GM18502 (cell line): ENCODE results near the gene TPM2.
"Not testable (repeated sequence)": the region's sequence is repeated elsewhere in the genome, so short reads cannot be mapped to it uniquely, and the experiment has no call there.

Experiments used
- ATAC-seq: cut with Tn5 transposase; IDR thresholded peaks from one replicate; pipeline ENCODE4 v1.9.1; 2021; ENCODE audit warnings: mild to moderate bottlenecking; ENCODE audit not compliant: unreplicated experiment, poor library complexity

The TPM2 gene

GRCh38 chr9:35658137-35658967 is 31.4 kb downstream of the TPM2 start, which contains the start of gene CCDC107:
CCDC107 (plus strand) TSS chr9:35658292; CDS start chr9:35658380, 88 bp downstream.
- peak; percentile 67 for ATAC-seq

- ATAC-seq = peak; percentile 84
Measured at GRCh38 chr9:35657546-35658136, 32.1 kb downstream of the TPM2 start, which contains the start of gene RMRP. RMRP (minus strand) TSS chr9:35658019.

- ATAC-seq = no peak
Measured at GRCh38 chr9:35656831-35657545, 32.7 kb downstream of the TPM2 start.

GRCh38 chr9:35656348-35656747 is 33.4 kb downstream of the TPM2 start:
- ATAC-seq = no peak

GRCh38 chr9:35653611-35654010 is 36.1 kb downstream of the TPM2 start:
- no peak for ATAC-seq

DNA sequence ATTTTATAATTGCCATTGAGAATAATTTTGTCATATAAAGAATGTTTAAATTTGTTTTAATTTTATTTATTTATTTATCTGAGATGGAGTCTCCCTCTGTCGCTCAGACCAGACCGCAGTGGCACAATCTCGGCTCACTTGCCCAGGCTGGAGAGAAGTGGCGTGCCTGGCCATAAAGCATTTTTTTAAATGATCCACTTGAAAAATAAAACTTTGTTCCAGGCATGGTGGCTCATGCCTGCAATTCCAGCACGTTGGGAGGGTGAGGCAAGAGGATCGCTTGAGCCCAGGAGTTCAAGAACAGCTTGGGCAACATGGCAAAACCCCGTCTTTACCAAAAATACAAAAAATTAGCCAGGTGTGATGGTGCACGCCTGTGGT is 36.9 kb downstream of the TPM2 start:
- ATAC-seq = no peak

DNA sequence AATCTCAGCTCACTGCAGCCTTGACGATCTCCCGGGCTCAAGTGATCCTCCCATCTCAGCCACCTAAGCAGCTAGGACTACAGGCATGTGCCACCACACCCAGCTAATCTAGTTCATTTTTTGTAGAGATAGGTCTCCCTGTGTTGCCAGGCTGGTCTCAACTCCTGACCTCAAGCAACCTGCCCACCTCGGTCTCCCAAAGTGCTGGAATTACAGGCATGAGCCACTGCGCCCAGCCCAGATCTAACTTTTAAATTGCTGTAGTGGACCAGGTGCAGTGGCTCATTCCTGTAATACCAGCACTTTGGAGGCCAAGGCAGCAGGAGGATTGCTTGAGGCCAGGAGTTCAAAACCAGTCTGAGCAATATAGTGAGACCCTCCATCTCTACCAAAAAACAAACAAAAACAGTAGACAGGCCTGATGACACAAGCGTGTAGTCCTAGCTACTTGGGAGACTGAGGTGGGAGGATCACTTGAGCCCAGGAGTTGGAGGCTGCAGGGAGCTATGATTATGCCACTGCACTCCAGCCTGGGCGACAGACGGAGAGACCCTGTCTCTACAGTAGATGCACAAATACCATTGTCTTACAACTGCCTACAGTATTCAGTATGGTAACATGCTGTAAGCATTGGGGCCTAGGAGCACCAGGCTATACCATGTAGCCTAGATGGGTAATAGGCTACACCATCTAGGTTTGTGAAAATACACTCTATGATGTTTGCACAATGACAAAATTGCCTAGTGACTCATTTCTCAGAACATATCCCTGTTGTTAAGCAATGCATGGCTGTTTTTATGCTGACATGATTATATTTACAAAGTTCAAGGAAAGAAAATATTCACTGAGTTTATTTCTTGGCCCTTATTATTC is 37.5 kb downstream of the TPM2 start:
- ATAC-seq = no peak

DNA sequence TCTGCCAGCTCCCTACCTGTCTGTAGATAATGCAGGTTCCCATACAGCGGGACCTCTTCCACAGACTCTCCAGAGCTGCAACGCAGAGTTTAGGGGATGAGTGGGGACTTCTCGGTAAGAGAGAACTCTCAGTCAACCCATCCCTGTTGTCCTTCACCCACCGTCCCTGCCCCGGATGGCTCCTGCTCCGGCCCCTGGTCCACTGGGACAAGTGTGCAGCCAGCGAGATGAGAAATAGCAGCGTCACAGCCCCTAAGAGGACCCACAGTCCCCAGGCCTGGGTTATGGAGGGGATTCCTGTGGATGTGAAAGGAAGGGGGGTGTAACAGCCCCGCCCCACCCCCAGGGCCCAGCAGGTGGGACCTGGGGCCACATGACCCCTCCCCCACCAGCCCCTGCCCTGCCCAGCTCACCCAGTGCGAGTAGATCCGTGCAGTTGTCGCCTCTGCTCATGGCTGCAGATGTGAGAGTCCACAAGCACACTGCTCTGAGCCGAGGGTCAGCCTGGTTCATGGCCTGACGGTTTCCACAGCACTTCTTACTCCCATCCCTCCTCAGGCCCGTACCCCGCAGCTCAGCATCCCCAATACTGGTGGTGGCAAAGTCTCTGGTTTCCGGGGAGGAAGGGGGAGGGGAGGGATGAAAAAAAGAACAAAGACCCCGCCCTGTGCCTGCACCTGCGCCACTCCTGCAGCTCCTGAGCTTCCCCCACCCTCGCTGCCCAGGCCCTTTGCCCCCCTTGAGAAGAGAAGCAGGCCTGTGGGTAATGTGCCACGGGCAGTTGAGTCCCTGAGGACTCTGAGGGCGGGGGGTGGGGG is 39.2 kb downstream of the TPM2 start, which contains the start of gene SIT1:
Gene SIT1, minus strand, starts transcription at position 591 of the 818 bp plus-strand sequence. Its CDS starts 78 bp downstream, at position 513.
- no peak for ATAC-seq

DNA sequence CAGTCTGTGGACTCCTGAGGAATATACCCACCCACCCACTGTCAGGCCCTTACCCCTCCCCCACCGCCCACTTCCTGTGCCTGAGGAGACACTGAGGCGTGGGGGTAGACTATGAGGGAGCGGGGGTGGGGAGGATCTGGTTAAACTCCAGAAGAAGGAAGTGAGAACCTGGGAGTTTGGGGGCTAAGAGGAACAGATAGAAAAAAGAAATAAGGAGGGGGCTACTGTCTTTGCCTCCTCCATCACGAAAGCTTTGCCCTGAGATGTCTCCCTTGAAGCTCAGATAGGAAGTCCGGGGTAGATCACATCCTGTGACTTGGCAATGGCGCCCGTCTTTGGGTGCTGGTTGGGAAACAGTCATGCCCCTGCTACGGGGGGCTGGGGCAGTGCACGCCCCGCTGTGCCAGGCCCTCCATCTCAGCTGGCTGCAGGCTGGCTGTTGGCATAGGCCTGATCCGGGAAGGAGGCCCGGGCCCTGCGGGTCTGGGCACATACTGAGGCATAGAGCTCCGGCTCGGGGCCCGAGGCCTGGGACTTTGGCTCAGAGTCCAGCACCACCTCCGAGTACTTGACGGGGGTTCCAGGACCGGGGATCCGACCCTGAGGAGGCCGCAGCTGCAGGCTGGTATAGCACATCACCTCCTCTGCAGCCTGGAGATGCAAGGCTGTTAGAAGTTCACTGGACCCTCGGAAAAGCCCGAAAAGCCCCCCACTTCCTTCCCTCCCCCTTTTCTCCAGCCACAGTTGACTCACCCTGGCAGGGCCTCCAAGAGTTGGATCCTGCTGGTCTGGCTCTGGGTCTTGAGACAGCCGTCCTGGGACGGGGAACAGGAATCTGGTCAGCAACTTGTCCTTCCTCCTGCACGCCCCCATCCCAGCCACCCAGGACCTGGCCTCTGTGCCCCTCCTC is 40.0 kb downstream of the TPM2 start:
- no peak for ATAC-seq

GRCh38 chr9:35646533-35647265 is 43.0 kb downstream of the TPM2 start:
- ATAC-seq = peak; percentile 79

GRCh38 chr9:35646153-35646532 is 43.6 kb downstream of the TPM2 start:
- no peak for ATAC-seq

DNA sequence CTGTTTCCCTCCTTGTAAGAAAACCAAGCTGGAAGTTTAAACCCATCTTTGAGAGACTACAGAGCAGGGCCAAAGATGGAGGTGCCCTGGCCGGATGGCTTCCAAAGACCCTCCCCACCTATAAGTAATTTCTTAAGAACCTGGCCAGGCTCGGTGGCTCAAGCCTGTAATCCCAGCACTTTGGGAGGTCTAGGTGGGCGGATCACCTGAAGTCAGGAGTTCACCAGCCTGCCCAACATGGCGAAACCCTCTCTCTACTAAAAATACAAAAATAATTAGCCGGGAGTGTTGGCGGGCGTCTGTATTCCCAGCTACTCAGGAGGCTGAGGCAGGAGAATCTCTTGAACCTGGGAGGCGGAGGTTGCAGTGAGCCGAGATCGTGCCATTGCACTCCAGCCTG is 44.0 kb downstream of the TPM2 start:
- not testable (repeated sequence) for ATAC-seq

DNA sequence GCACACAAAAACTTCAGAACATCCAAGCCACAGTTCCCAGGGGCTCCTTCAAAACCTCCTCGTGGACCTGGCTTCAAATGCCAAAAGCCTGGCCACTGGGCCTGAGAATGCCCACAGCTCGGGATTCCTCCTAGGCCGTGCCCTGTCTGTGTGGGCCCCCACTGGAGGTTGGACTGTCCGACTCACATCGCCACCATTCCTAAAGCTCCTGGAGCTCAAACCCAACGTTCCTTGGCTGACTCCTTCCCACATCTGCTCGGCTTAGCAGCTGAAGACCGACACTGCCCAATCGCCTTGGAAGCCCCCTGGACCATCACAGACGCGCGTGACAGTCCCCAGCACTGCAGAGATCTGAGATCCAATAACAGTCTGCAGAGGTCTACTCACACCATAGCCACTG is 46.7 kb downstream of the TPM2 start:
- no peak for ATAC-seq

DNA sequence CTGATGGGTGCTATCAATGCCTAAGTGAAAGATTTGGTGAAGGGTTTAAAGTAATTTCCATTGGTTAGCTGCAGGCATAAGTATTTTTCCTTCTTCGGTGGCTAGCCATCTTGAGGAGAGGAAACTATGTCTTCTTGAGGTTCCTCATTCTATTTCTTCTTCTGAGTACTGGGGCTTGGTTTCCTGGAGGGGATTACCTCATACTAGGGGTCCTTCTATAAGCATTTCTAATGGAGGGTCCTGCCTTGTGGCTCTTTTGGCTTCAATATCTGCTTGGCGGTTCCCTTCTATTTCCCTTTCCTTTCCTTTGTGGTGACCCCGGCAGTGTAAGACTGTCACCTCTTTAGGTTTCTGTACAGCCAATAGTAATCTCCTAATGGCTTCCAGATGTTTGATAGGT is 48.2 kb downstream of the TPM2 start:
- ATAC-seq = not testable (repeated sequence)

DNA sequence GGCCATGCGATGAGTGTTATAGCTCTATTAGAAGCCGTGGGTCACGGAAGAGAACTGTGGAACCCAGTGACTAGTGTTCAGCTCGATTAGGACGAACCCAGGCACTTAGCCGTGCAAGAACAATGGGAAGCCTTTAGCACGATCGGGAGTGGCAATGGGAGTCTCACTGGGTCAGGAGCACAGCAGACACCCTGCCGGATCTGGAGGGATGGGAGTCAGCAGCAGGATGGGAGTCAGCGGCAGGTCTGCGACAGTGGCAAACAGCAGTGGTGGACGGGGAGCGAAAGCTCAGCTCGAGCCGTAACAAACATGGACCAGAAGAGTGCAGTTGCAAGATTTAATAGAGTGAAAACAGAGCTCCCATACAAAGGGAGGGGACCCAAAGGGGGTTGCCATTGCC is 49.3 kb downstream of the TPM2 start:
- not testable (repeated sequence) for ATAC-seq

- ATAC-seq = no peak
Measured at GRCh38 chr9:35639631-35640030, 50.1 kb downstream of the TPM2 start.

DNA sequence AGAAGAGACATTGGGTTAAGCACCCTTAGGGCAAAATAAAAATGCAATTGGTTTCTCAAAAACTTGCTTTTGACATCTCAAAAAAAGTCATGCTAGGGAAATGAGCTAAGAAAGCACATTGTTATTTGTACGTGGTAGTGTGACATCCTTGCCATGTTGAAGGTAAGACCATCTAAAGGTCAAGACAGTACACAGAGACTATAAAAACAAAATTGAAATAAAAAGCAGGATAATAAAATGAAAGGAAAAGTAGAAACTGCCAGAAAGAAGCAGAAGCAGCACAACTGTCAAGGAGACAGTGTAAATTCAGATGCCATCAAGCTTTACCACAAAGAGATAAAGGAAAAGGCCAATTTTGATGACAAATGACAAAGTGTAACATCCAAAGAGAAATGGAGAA is 50.5 kb downstream of the TPM2 start:
- not testable (repeated sequence) for ATAC-seq

- not testable (repeated sequence) for ATAC-seq
Measured at GRCh38 chr9:35638751-35639150, 51.0 kb downstream of the TPM2 start.
